ENCODE data around the gene PIK3R3. TPM values are rescaled to one million over a fixed set of nuclear protein-coding genes. Genes with fewer than 3 reads are reported as not detected.

The PIK3R3 gene
- total RNA-seq, 1 experiment from 2014 or later, result 1.6 TPM

GRCh38 chr1:46131712-46132528 lies 509 bp downstream of the PIK3R3 start (continued):
- TF ChIP-seq POLR2AphosphoS5 (IDR thresholded peaks at IDR 0.05; ENCODE audit: low read depth, low read length) (no peak), TCF7L2 (IDR thresholded peaks at IDR 0.05; ENCODE audit: borderline replicate concordance, extremely low read depth, insufficient read depth, insufficient read length) (no peak), ZFX (IDR thresholded peaks at IDR 0.05) (no peak), ZBTB33 (IDR thresholded peaks at IDR 0.05; ENCODE audit: extremely low read depth, insufficient replicate concordance, low read length) (no peak)

- Histone ChIP-seq H3K4me2 (ENCODE audit: low read length) (no peak overlapping the region), H3K9me2 (ENCODE audit: insufficient read depth) (no peaks in the 10 kb centered on the region), H3K27me3 (ENCODE audit: insufficient read depth, low read length) (no peaks in the 10 kb centered on the region), H2AFZ (ENCODE audit: low read depth, low read length, poor library complexity, severe bottlenecking) (no peak overlapping the region), H3K79me2 (ENCODE audit: insufficient read depth, low read length) (no peaks in the 10 kb centered on the region), H3K27ac (ENCODE audit: low read depth, low read length) (no peak overlapping the region), H4K20me1 (ENCODE audit: insufficient read depth) (no peaks in the 10 kb centered on the region), H3K9me3 (ENCODE audit: control insufficient read depth in 1 of 2, insufficient read depth in 1 of 2, low read depth in 1 of 2, low read length in 2 of 2) (no peaks in the 10 kb centered on the region), H3K4me1 (ENCODE audit: control insufficient read depth in 1 of 2, insufficient read depth in 2 of 2, low read length in 2 of 2) (peaks cover 18 to 19% of the 10 kb centered on the region in 2 experiments), H3K9ac (ENCODE audit: low read length) (no peak overlapping the region), H3K4me3 (replicated peaks in 1 of 2; ENCODE audit: low read depth in 1 of 2, low read length in 2 of 2) (no peak overlapping the region), H3K36me3 (ENCODE audit: control insufficient read depth in 1 of 2, insufficient read depth in 2 of 2, low read length in 2 of 2) (no peaks in the 10 kb centered on the region)
- POLR2A ChIA-PET, result no interaction called here
- RAD21 ChIA-PET (ENCODE audit: low non-redundant PET in 1 of 2, low total read pairs in 2 of 2, uncharacterized antibody in 2 of 2, unreplicated experiment in 2 of 2), result no interaction called here
- DNase-seq (ENCODE audit: low read depth, low spot score), result no peak
- CTCF ChIA-PET, result interaction anchor here (1.4 kb wide), 1 partner anchor 93 kb away, joined by 5 read pairs; no protein-coding TSS in a partner anchor
- TF ChIP-seq POLR2AphosphoS5 (IDR thresholded peaks at IDR 0.05; ENCODE audit: low read depth, low read length) (no peak), YY1 (IDR thresholded peaks at IDR 0.05; ENCODE audit: extremely low read depth, insufficient replicate concordance, low read depth, low read length) (no peak), TCF7L2 (IDR thresholded peaks at IDR 0.05; ENCODE audit: borderline replicate concordance, extremely low read depth, insufficient read depth, insufficient read length) (no peak), RAD21 (IDR thresholded peaks at IDR 0.05; ENCODE audit: low read depth) (no peak), ZNF274 (IDR thresholded peaks at IDR 0.05; ENCODE audit: low read depth, low read length) (no peak), EZH2phosphoT487 (IDR thresholded peaks at IDR 0.05; ENCODE audit: borderline replicate concordance) (no peak), POLR2A (IDR thresholded peaks at IDR 0.05; ENCODE audit: borderline replicate concordance, extremely low read depth, insufficient read depth, insufficient read length) (no peak), EGR1 (IDR thresholded peaks at IDR 0.05; ENCODE audit: low read depth) (no peak), ELF1 (IDR thresholded peaks at IDR 0.05; ENCODE audit: borderline replicate concordance, low read depth) (no peak), MAX (IDR thresholded peaks at IDR 0.05) (no peak), CEBPB (IDR thresholded peaks at IDR 0.05; ENCODE audit: low read depth) (no peak), SIN3A (IDR thresholded peaks at IDR 0.05; ENCODE audit: low read depth) (no peak), JUND (IDR thresholded peaks at IDR 0.05) (no peak), SRF (IDR thresholded peaks at IDR 0.05; ENCODE audit: low read depth) (no peak), ZBTB33 (IDR thresholded peaks at IDR 0.05; ENCODE audit: extremely low read depth, insufficient replicate concordance, low read length) (no peak), ATF3 (IDR thresholded peaks at IDR 0.05) (no peak), CTCF (IDR thresholded peaks at IDR 0.05 in 2 of 3, conservative IDR thresholded peaks at IDR 0.05 in 1 of 3; ENCODE audit: borderline replicate concordance in 1 of 3, insufficient read depth in 1 of 3, low read depth in 2 of 3, low read length in 2 of 3) (no peak)
- intact Hi-C loops (cut with micrococcal nuclease), result no loop called here
- BruUV-seq (replicated peaks), result no TSS peak
- ATAC-seq, result no peak
Observed at GRCh38 chr1:46131093-46131492, 1.3 kb downstream of the PIK3R3 start.
